HCT116 (cell line): ENCODE results near the gene MYBL2. TPM values are rescaled to one million over a fixed set of nuclear protein-coding genes. Genes with fewer than 3 reads are reported as not detected.

ENCODE experiments used
- ATAC-seq: fragments of 200-7000 bp; cut with Tn5 transposase; 2 replicates; pipeline ENCODE4 v1.9.1; 2020; ENCODE audit warnings: mild to moderate bottlenecking, moderate library complexity
- BruUV-seq: library from RNA; stranded (reverse); fragments of 400-500 nt; replicated peaks from 2 replicates; lab custom pipeline; 2021; lab: Mats Ljungman, UMichigan
- CTCF ChIA-PET: fragments of 300-600 bp; sonication (Branson Sonifier 250); formaldehyde crosslinking; loops from one replicate; lab custom pipeline; 2021; ENCODE audit warnings: antibody characterized with exemption; lab: Charles Lee
- POLR2A ChIA-PET: fragments of 300-600, 350-600 bp; sonication (Branson Sonifier 250); formaldehyde crosslinking; loops from one replicate; lab custom pipeline; 2021; ENCODE audit warnings: antibody characterized with exemption; lab: Charles Lee
- RAD21 ChIA-PET, 2 experiments: fragments of 300-600 bp; sonication (Branson Sonifier 250); formaldehyde crosslinking; loops; one replicate each; lab custom pipeline; 2023; ENCODE audit warnings: low total read pairs in 2 of 2; ENCODE audit not compliant: uncharacterized antibody in 2 of 2, unreplicated experiment in 2 of 2, low non-redundant PET in 1 of 2; lab: Charles Lee
- DNase-seq: peaks from one replicate; pipeline ENCODE4 v3.0.0-alpha.2; 2010; ENCODE audit warnings: low read depth, low spot score
- H2AFZ ChIP-seq: fragments of 200-600 bp; shearing (Covaris generic), sonication (generic); 2 replicates; pipeline ENCODE4 v1.6.1; 2017; ENCODE audit warnings: low read depth, mixed run types, mixed read lengths, antibody characterized with exemption, low read length; ENCODE audit not compliant: poor library complexity, severe bottlenecking
- H3K27ac ChIP-seq: 2 replicates; pipeline ENCODE4 v1.5.1; 2012; ENCODE audit warnings: low read depth, low read length
- H3K27me3 ChIP-seq: fragments of 200-600 bp; sonication (generic); 2 replicates; pipeline ENCODE4 v1.6.1; 2016; ENCODE audit warnings: mixed run types, low read length, mixed read lengths; ENCODE audit not compliant: insufficient read depth
- H3K36me3 ChIP-seq, 2 experiments: fragments of 200-500 bp in 1 of 2; fragments of 200-600 bp in 1 of 2; sonication (Bioruptor generic) in 1 of 2; sonication (generic) in 1 of 2; 2 replicates each; pipeline versions ENCODE4 v1.5.1 to v1.6.1; 2014 to 2016; ENCODE audit warnings: low read length in 2 of 2, inconsistent platforms in 1 of 2, mixed read lengths in 1 of 2, mixed run types in 1 of 2; ENCODE audit not compliant: insufficient read depth in 2 of 2, control insufficient read depth in 1 of 2
- H3K4me1 ChIP-seq, 2 experiments: fragments of 200-600 bp in 1 of 2; sonication (generic) in 1 of 2; 2 replicates each; pipeline versions ENCODE4 v1.5.1 to v1.6.1; 2012 to 2017; ENCODE audit warnings: low read length in 2 of 2, inconsistent platforms in 1 of 2, mild to moderate bottlenecking in 1 of 2, mixed read lengths in 1 of 2, mixed run types in 1 of 2, moderate library complexity in 1 of 2; ENCODE audit not compliant: insufficient read depth in 2 of 2, control insufficient read depth in 1 of 2
- H3K4me2 ChIP-seq: fragments of 200-600 bp; sonication (generic); 2 replicates; pipeline ENCODE4 v1.6.1; 2017; ENCODE audit warnings: mixed run types, low read length, mixed read lengths
- H3K4me3 ChIP-seq, 2 experiments: fragments of 200-600 bp in 1 of 2; sonication (generic) in 1 of 2; replicated peaks in 1 of 2; 2 replicates each; pipeline ENCODE4 v1.5.1; 2011 to 2016; ENCODE audit warnings: low read length in 2 of 2, control low read depth in 1 of 2, low read depth in 1 of 2, mild to moderate bottlenecking in 1 of 2, mixed read lengths in 1 of 2, mixed run types in 1 of 2
- H3K79me2 ChIP-seq: fragments of 200-600 bp; sonication (generic); 2 replicates; pipeline ENCODE4 v1.6.1; 2017; ENCODE audit warnings: mild to moderate bottlenecking, mixed run types, low read length, moderate library complexity, mixed read lengths; ENCODE audit not compliant: insufficient read depth
- H3K9ac ChIP-seq: fragments of 200-600 bp; sonication (generic); 2 replicates; pipeline ENCODE4 v1.6.1; 2016; ENCODE audit warnings: low read length, mixed read lengths
- H3K9me2 ChIP-seq: fragments of 200-600 bp; sonication (generic), shearing (Covaris generic); 2 replicates; pipeline ENCODE4 v1.6.1; 2017; ENCODE audit warnings: mixed run types, mild to moderate bottlenecking, moderate library complexity; ENCODE audit not compliant: insufficient read depth
- H3K9me3 ChIP-seq, 2 experiments: fragments of 200-500 bp in 1 of 2; fragments of 200-600 bp in 1 of 2; sonication (Bioruptor generic) in 1 of 2; sonication (generic) in 1 of 2; 2 replicates each; pipeline ENCODE4 v1.6.1; 2014 to 2017; ENCODE audit warnings: low read length in 2 of 2, mixed read lengths in 2 of 2, inconsistent platforms in 1 of 2, low read depth in 1 of 2, mild to moderate bottlenecking in 1 of 2, mixed run types in 1 of 2, moderate library complexity in 1 of 2; ENCODE audit not compliant: control insufficient read depth in 1 of 2, insufficient read depth in 1 of 2
- H4K20me1 ChIP-seq: fragments of 200-600 bp; sonication (generic), shearing (Covaris generic); 2 replicates; pipeline ENCODE4 v1.6.1; 2017; ENCODE audit warnings: mixed run types, mild to moderate bottlenecking, moderate library complexity; ENCODE audit not compliant: insufficient read depth
- ATF3 ChIP-seq: IDR thresholded peaks from 2 replicates; pipeline ENCODE4 v1.6.1; 2012
- CEBPB ChIP-seq: IDR thresholded peaks from 2 replicates; pipeline ENCODE4 v1.6.1; 2012; ENCODE audit warnings: low read depth
- CTCF ChIP-seq, 3 experiments: fragments of 200-600 bp in 1 of 3; sonication (generic) in 1 of 3; IDR thresholded peaks in 2 of 3; conservative IDR thresholded peaks in 1 of 3; 2 replicates each; pipeline ENCODE4 v1.5.1; 2012 to 2017; ENCODE audit warnings: low read depth in 2 of 3, low read length in 2 of 3, antibody characterized with exemption in 1 of 3, borderline replicate concordance in 1 of 3, control low read depth in 1 of 3, mild to moderate bottlenecking in 1 of 3, mixed read lengths in 1 of 3, mixed run types in 1 of 3, moderate library complexity in 1 of 3; ENCODE audit not compliant: insufficient read depth in 1 of 3
- EGR1 ChIP-seq: IDR thresholded peaks from 2 replicates; pipeline ENCODE4 v1.6.1; 2012; ENCODE audit warnings: low read depth
- ELF1 ChIP-seq: IDR thresholded peaks from 2 replicates; pipeline ENCODE4 v1.6.1; 2012; ENCODE audit warnings: low read depth, borderline replicate concordance
- EZH2 ChIP-seq: fragments of 200-600 bp; sonication (generic); IDR thresholded peaks from 2 replicates; pipeline ENCODE4 v1.6.1; 2017; ENCODE audit warnings: antibody characterized with exemption, mixed run types
- EZH2phosphoT487 ChIP-seq: fragments of 200-600 bp; IDR thresholded peaks from 2 replicates; pipeline ENCODE4 v1.6.1; 2018; ENCODE audit warnings: antibody characterized with exemption, borderline replicate concordance
- FOSL1 ChIP-seq: IDR thresholded peaks from 2 replicates; pipeline ENCODE4 v1.6.1; 2012; ENCODE audit warnings: low read depth
- JUND ChIP-seq: IDR thresholded peaks from 2 replicates; pipeline ENCODE4 v1.6.1; 2012
- MAX ChIP-seq: IDR thresholded peaks from 2 replicates; pipeline ENCODE4 v1.6.1; 2012
- POLR2A ChIP-seq: IDR thresholded peaks from 2 replicates; pipeline ENCODE4 v1.7.0; 2011; ENCODE audit warnings: borderline replicate concordance; ENCODE audit not compliant: insufficient read depth, insufficient read length; ENCODE audit errors: extremely low read depth
- POLR2AphosphoS5 ChIP-seq: IDR thresholded peaks from 2 replicates; pipeline ENCODE4 v1.6.1; 2011; ENCODE audit warnings: mild to moderate bottlenecking, low read depth, low read length, moderate library complexity
- RAD21 ChIP-seq: IDR thresholded peaks from 2 replicates; pipeline ENCODE4 v1.6.1; 2012; ENCODE audit warnings: low read depth, mild to moderate bottlenecking
- REST ChIP-seq: IDR thresholded peaks from 2 replicates; pipeline ENCODE4 v1.6.1; 2012; ENCODE audit warnings: low read depth
- SP1 ChIP-seq: IDR thresholded peaks from 2 replicates; pipeline ENCODE4 v1.6.1; 2012; ENCODE audit warnings: low read depth
- SRF ChIP-seq: IDR thresholded peaks from 2 replicates; pipeline ENCODE4 v1.6.1; 2012; ENCODE audit warnings: low read depth
- TCF7L2 ChIP-seq: IDR thresholded peaks from 2 replicates; pipeline ENCODE4 v1.7.0; 2011; ENCODE audit warnings: borderline replicate concordance, inconsistent platforms; ENCODE audit not compliant: insufficient read depth, insufficient read length; ENCODE audit errors: extremely low read depth
- YY1 ChIP-seq: IDR thresholded peaks from 2 replicates; pipeline ENCODE4 v1.6.1; 2011; ENCODE audit warnings: low read length, low read depth, moderate library complexity, mild to moderate bottlenecking; ENCODE audit not compliant: insufficient replicate concordance; ENCODE audit errors: extremely low read depth
- ZFX ChIP-seq: fragments of 450-650 bp; IDR thresholded peaks from 2 replicates; pipeline ENCODE4 v1.6.1; 2017
- ZNF274 ChIP-seq: fragments of 200-500 bp; sonication (Bioruptor generic); IDR thresholded peaks from 2 replicates; pipeline ENCODE4 v1.6.1; 2014; ENCODE audit warnings: mild to moderate bottlenecking, low read depth, low read length, inconsistent platforms
- intact Hi-C: fragments of 100-400 bp; cut with micrococcal nuclease; formaldehyde crosslinking; loops from 2 replicates; pipeline ENCODE4 v1.10.0; 2022
- total RNA-seq: library from RNA; stranded (reverse); gene quantifications from one replicate; pipeline ENCODE4 v1.2.1, GENCODE V29; 2021; ENCODE audit not compliant: unreplicated experiment

Gene MYBL2
- total RNA-seq, 1 experiment from 2014 or later, result 92.1 TPM

GRCh38 chr20:43670423-43670822 is 3.5 kb downstream of the MYBL2 start:
- Histone ChIP-seq H3K27ac (no peak overlapping the region), H3K79me2 (peaks cover 61% of the 10 kb centered on the region), H3K4me1 (peaks cover 21 to 41% of the 10 kb centered on the region in 2 experiments; a peak in 3 of 4 replicates), H3K9me2 (no peaks in the 10 kb centered on the region), H2AFZ (no peak overlapping the region), H3K4me2 (no peak overlapping the region), H4K20me1 (no peaks in the 10 kb centered on the region), H3K9me3 (no peaks in the 10 kb centered on the region), H3K36me3 (peaks cover 0 to 20% of the 10 kb centered on the region in 2 experiments; a peak in 1 of 4 replicates), H3K9ac (no peak overlapping the region), H3K4me3 (no peak overlapping the region), H3K27me3 (no peaks in the 10 kb centered on the region)
- ChIA-PET CTCF (no interaction called here), POLR2A (no interaction called here), RAD21 (no interaction called here)
- TF ChIP-seq SRF, result no peak
- no peak for TF ChIP-seq FOSL1
- no peak for TF ChIP-seq ZNF274
- TF ChIP-seq CEBPB, result no peak
- TF ChIP-seq YY1, result no peak
- no peak for TF ChIP-seq JUND
- no peak for TF ChIP-seq REST
- no peak for TF ChIP-seq ZFX
- no peak for TF ChIP-seq SP1
- no peak for TF ChIP-seq RAD21
- no peak for TF ChIP-seq POLR2AphosphoS5
- no peak for TF ChIP-seq EZH2
- no peak for TF ChIP-seq POLR2A
- no peak for TF ChIP-seq MAX
- TF ChIP-seq EZH2phosphoT487, result no peak
- TF ChIP-seq ELF1, result no peak
- no peak for TF ChIP-seq TCF7L2
- TF ChIP-seq ATF3, result no peak
- TF ChIP-seq CTCF (IDR thresholded peaks at IDR 0.05 in 2 of 3, conservative IDR thresholded peaks at IDR 0.05 in 1 of 3; ENCODE audit: borderline replicate concordance in 1 of 3, insufficient read depth in 1 of 3, low read depth in 2 of 3, low read length in 2 of 3), result no peak
- TF ChIP-seq EGR1, result no peak
- ATAC-seq, result no peak
- no peak for DNase-seq
- BruUV-seq, result no TSS peak
- intact Hi-C loops, result no loop called here
